Astrocyte (in vitro differentiated cells and primary cell): Measurements from ENCODE around the gene PHC2.

Experiments
- EZH2 ChIP-seq: IDR thresholded peaks from 2 replicates; pipeline ENCODE4 v1.6.1; 2012; ENCODE audit warnings: mild to moderate bottlenecking, low read length, inconsistent platforms; ENCODE audit not compliant: insufficient read depth
- TF ChIP-seq, protein P1 (sequence below): IDR thresholded peaks from 2 replicates; pipeline ENCODE4 v1.5.1; 2011; ENCODE audit warnings: low read depth, mild to moderate bottlenecking, inconsistent platforms, low read length, moderate library complexity; ENCODE audit not compliant: insufficient read depth

DNA sequence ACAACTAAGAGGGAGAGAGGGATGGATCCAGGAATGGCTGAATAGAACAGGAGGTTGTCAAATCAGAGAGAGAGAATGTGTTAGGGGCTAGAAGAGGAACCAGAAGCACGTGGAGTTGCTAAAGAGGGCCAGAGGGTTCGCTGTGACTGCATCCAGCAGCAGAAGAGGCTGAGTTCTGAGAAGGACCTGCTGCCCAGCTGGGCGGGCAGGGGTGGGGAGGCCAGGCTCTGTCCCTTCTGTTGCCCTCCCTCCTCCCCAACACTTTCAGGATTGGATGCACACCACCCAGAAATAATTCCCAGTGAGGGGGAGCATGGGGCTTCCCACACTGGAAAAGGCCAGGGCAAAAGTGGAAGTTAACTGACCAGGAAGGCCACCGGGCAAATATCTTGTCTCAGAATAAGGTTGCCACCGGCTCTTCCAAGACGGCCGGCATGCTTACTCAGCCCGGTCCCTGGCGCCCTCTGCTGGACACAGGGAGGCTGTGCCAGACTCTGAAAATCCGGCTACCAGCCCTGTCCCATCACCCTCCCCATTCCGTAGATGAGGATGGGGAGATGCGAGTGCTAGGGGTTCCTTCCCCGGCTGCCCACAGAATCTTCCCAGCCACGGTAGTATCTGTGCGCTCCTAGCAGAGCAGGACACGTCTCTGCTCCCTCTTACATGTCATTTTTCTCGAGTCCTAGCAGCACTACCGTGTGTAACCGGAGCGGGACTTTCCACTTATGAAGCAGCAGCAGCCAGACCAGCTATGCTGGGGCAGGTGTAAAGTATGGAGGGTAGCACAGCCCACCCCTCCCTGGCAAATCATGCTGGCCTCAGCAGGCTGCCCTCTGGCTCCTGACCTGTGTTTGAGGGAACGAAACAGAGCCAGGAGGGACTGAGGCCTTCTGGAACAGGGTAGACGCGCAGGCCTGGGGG lies 63.1 kb downstream of the PHC2 start:
- TF ChIP-seq, protein P1, sequence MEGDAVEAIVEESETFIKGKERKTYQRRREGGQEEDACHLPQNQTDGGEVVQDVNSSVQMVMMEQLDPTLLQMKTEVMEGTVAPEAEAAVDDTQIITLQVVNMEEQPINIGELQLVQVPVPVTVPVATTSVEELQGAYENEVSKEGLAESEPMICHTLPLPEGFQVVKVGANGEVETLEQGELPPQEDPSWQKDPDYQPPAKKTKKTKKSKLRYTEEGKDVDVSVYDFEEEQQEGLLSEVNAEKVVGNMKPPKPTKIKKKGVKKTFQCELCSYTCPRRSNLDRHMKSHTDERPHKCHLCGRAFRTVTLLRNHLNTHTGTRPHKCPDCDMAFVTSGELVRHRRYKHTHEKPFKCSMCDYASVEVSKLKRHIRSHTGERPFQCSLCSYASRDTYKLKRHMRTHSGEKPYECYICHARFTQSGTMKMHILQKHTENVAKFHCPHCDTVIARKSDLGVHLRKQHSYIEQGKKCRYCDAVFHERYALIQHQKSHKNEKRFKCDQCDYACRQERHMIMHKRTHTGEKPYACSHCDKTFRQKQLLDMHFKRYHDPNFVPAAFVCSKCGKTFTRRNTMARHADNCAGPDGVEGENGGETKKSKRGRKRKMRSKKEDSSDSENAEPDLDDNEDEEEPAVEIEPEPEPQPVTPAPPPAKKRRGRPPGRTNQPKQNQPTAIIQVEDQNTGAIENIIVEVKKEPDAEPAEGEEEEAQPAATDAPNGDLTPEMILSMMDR, result peak; percentile 90
- TF ChIP-seq EZH2, result no peak
